ENCODE measurements around the gene UBA1. TPM values are rescaled to one million over a fixed set of nuclear protein-coding genes. Genes with fewer than 3 reads are reported as not detected.

The UBA1 gene
- total and polyA plus RNA-seq, 10 of the 15 experiments (the other 5 are each of a cell fraction or from before 2014, with no cell fraction given) = 60.4 to 314 (median 216) TPM

DNA sequence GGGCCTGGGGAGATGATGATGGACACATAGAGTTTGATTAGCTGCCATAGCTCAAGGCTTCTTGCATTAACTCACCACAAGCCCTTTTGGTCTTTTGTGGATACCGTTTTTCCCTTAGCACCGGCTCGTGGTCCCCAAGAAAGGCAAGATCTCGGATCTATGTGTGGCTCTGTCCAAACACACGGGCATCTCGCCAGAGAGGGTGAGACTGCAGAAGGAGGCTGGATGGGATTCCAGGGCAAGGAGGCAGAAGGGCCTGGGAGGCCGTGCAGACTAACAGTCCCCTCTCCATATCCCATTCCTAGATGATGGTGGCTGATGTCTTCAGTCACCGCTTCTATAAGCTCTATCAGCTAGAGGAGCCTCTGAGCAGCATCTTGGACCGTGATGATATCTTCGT lies 48.7 kb downstream of the UBA1 start:
- Histone ChIP-seq H3K79me2 (ENCODE audit: control insufficient read depth, insufficient read depth, low read length) (no peaks in the 10 kb centered on the region), H3K4me1 (ENCODE audit: control insufficient read depth, insufficient read depth, low read length) (no peaks in the 10 kb centered on the region), H3K27me3 (replicated peaks in 1 of 2; ENCODE audit: control insufficient read depth in 2 of 2, insufficient read depth in 2 of 2, low read length in 1 of 2) (no peaks in the 10 kb centered on the region), H3K9me3 (replicated peaks; ENCODE audit: control insufficient read depth, insufficient read depth, low read length) (no peaks in the 10 kb centered on the region), H3K9ac (ENCODE audit: control insufficient read depth, insufficient read depth, low read length) (no peak overlapping the region), H3K36me3 (ENCODE audit: control insufficient read depth in 2 of 2, insufficient read depth in 2 of 2, low read length in 1 of 2) (no peaks in the 10 kb centered on the region; a peak in 3 of 4 replicates), H3K4me3 (no peak overlapping the region), H3K27ac (ENCODE audit: control insufficient read depth, insufficient read depth) (no peak overlapping the region), H4K20me1 (ENCODE audit: control insufficient read depth, insufficient read depth) (no peaks in the 10 kb centered on the region), H2AFZ (ENCODE audit: control insufficient read depth, low read depth, low read length) (no peak overlapping the region), H3K4me2 (ENCODE audit: control insufficient read depth, insufficient read depth) (no peak overlapping the region)
- RAD21 ChIA-PET (ENCODE audit: unreplicated experiment) = no interaction called here
- SMC1A ChIA-PET (ENCODE audit: uncharacterized antibody, unreplicated experiment) = interaction anchor here (1.0 kb wide), 1 partner anchor 237 kb away, joined by 3 read pairs; no protein-coding TSS in a partner anchor
- POLR2A ChIA-PET = no interaction called here
- DNase-seq (ENCODE audit: low read depth, low spot score) (no peak), ATAC-seq (no peak), FAIRE-seq (no peak)
- intact Hi-C loops (cut with micrococcal nuclease; ENCODE audit: unreplicated experiment) (no loop called here), in situ Hi-C loops (cut with MboI) (no loop called here)
- TF ChIP-seq LARP7 (IDR thresholded peaks at IDR 0.05) = no peak
- WGBS (ENCODE audit: insufficient coverage, insufficient replicate concordance, low lambda C conversion rate, missing lambda C conversion rate) = 55% methylated on average over 10 of the region's 10 CpGs
- no TSS peak for BruUV-seq (replicated peaks)
- CTCF ChIA-PET = no interaction called here

DNA sequence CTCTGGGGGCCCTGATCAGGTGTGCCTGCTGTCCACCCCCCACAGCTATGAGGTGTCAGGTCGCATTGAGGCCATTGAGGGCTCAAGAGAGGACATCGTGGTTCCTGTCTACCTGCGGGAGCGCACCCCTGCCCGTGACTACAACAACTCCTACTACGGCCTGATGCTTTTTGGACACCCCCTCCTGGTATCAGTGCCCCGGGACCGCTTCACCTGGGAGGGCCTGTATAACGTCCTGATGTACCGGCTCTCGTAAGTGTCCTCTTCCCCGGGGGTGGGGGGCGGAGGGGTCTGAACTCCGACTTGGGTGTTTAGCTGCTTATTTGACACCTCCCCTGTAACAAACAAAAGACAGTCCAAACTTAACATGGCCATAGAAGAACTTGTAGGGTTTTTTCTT lies 49.7 kb downstream of the UBA1 start:
- FAIRE-seq (no peak), ATAC-seq (no peak), DNase-seq (ENCODE audit: low read depth, low spot score) (no peak)
- WGBS (ENCODE audit: insufficient coverage, insufficient replicate concordance, low lambda C conversion rate, missing lambda C conversion rate) = 67% methylated on average over 14 of the region's 14 CpGs
- Histone ChIP-seq H3K4me1 (ENCODE audit: control insufficient read depth, insufficient read depth, low read length) (no peaks in the 10 kb centered on the region), H3K27me3 (replicated peaks in 1 of 2; ENCODE audit: control insufficient read depth in 2 of 2, insufficient read depth in 2 of 2, low read length in 1 of 2) (no peaks in the 10 kb centered on the region), H3K36me3 (ENCODE audit: control insufficient read depth in 2 of 2, insufficient read depth in 2 of 2, low read length in 1 of 2) (peaks cover 0 to 1% of the 10 kb centered on the region in 2 experiments; a peak in 3 of 4 replicates), H3K27ac (ENCODE audit: control insufficient read depth, insufficient read depth) (no peak overlapping the region), H3K79me2 (ENCODE audit: control insufficient read depth, insufficient read depth, low read length) (no peaks in the 10 kb centered on the region), H3K9ac (ENCODE audit: control insufficient read depth, insufficient read depth, low read length) (no peak overlapping the region), H4K20me1 (ENCODE audit: control insufficient read depth, insufficient read depth) (no peaks in the 10 kb centered on the region), H3K9me3 (replicated peaks; ENCODE audit: control insufficient read depth, insufficient read depth, low read length) (no peaks in the 10 kb centered on the region), H3K4me3 (no peak overlapping the region), H3K4me2 (ENCODE audit: control insufficient read depth, insufficient read depth) (no peak overlapping the region), H2AFZ (ENCODE audit: control insufficient read depth, low read depth, low read length) (no peak overlapping the region)
- in situ Hi-C loops (cut with MboI) = no loop called here
- TF ChIP-seq, protein P1, sequence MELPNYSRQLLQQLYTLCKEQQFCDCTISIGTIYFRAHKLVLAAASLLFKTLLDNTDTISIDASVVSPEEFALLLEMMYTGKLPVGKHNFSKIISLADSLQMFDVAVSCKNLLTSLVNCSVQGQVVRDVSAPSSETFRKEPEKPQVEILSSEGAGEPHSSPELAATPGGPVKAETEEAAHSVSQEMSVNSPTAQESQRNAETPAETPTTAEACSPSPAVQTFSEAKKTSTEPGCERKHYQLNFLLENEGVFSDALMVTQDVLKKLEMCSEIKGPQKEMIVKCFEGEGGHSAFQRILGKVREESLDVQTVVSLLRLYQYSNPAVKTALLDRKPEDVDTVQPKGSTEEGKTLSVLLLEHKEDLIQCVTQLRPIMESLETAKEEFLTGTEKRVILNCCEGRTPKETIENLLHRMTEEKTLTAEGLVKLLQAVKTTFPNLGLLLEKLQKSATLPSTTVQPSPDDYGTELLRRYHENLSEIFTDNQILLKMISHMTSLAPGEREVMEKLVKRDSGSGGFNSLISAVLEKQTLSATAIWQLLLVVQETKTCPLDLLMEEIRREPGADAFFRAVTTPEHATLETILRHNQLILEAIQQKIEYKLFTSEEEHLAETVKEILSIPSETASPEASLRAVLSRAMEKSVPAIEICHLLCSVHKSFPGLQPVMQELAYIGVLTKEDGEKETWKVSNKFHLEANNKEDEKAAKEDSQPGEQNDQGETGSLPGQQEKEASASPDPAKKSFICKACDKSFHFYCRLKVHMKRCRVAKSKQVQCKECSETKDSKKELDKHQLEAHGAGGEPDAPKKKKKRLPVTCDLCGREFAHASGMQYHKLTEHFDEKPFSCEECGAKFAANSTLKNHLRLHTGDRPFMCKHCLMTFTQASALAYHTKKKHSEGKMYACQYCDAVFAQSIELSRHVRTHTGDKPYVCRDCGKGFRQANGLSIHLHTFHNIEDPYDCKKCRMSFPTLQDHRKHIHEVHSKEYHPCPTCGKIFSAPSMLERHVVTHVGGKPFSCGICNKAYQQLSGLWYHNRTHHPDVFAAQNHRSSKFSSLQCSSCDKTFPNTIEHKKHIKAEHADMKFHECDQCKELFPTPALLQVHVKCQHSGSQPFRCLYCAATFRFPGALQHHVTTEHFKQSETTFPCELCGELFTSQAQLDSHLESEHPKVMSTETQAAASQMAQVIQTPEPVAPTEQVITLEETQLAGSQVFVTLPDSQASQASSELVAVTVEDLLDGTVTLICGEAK (IDR thresholded peaks at IDR 0.05; ENCODE audit: borderline replicate concordance) = no peak
- no peak for TF ChIP-seq RUNX3 (IDR thresholded peaks at IDR 0.05; ENCODE audit: low read length)
- TF ChIP-seq TCF12 (IDR thresholded peaks at IDR 0.05; ENCODE audit: low read depth, low read length) = no peak
- TF ChIP-seq CBFB (IDR thresholded peaks at IDR 0.05; ENCODE audit: low read depth) = no peak
- ChIA-PET CTCF (no interaction called here), SMC1A (ENCODE audit: uncharacterized antibody, unreplicated experiment) (interaction anchor here (1.0 kb wide), 1 partner anchor 236 kb away, joined by 3 read pairs; no protein-coding TSS in a partner anchor), RAD21 (ENCODE audit: unreplicated experiment) (no interaction called here), POLR2A (no interaction called here)
- intact Hi-C loops (cut with micrococcal nuclease; ENCODE audit: unreplicated experiment) = no loop called here
- no TSS peak for BruUV-seq (replicated peaks)

All from GM12878 (cell line).